SK-MEL-5 (cell line): ENCODE measurements around the gene DSG2. TPM values are rescaled to one million over a fixed set of nuclear protein-coding genes. Genes with fewer than 3 reads are reported as not detected.

Source experiments
- DNase-seq: peaks from one replicate; pipeline ENCODE4 v3.0.0-alpha.2; 2016; ENCODE audit warnings: low read depth, low spot score
- in situ Hi-C: cut with HindIII; loops from 2 replicates; pipeline ENCODE4 v1.10.0; 2016; ENCODE audit warnings: low sequenced_read_pairs, high pct_unique_total_duplicates, low pct_unique_long_range_greater_than_20kb
- polyA plus RNA-seq, 2 experiments: library from polyadenylated mRNA; depleted of rRNA; stranded (reverse); fragments of >200 nt; gene quantifications; 2 replicates each; pipeline ENCODE4 v1.2.3, GENCODE V29; 2015
- total RNA-seq: library from RNA; depleted of rRNA; stranded (reverse); fragments of >200 nt; shearing (Covaris generic); gene quantifications from 2 replicates; pipeline ENCODE4 v1.2.3, GENCODE V29; 2014; rRNA removed

DSG2 gene
- 42.4 and 46.0 TPM in 2 replicates for total RNA-seq
- polyA plus RNA-seq (2015; cell fraction: cytosol; rRNA removed), result 54.2 and 72.5 TPM in 2 replicates
- polyA plus RNA-seq (2015; cell fraction: nucleus; rRNA removed), result 11.5 and 11.8 TPM in 2 replicates

GRCh38 chr18:31497836-31498573 is at the start of gene DSG2:
Gene DSG2, plus strand, starts transcription at chr18:31498177. Its CDS starts 75 bp downstream, at chr18:31498252.
- DNase-seq, result peak; percentile 51
- in situ Hi-C loops, result no loop called here

- no peak for DNase-seq
- in situ Hi-C loops, result no loop called here
Observed at GRCh38 chr18:31450409-31450808, 47.6 kb upstream of the DSG2 start.

- in situ Hi-C loops, result no loop called here
Observed at GRCh38 chr18:31451625-31452024, 46.4 kb upstream of the DSG2 start.

GRCh38 chr18:31454066-31454708 is 43.8 kb upstream of the DSG2 start:
- DNase-seq, result peak; percentile 35
- in situ Hi-C loops, result no loop called here

More at GRCh38 chr18:31451625-31452024, 46.4 kb upstream of the DSG2 start:
- DNase-seq, result no peak

- no peak for DNase-seq
- in situ Hi-C loops, result no loop called here
Observed at GRCh38 chr18:31469629-31470028, 28.3 kb upstream of the DSG2 start.

DNA sequence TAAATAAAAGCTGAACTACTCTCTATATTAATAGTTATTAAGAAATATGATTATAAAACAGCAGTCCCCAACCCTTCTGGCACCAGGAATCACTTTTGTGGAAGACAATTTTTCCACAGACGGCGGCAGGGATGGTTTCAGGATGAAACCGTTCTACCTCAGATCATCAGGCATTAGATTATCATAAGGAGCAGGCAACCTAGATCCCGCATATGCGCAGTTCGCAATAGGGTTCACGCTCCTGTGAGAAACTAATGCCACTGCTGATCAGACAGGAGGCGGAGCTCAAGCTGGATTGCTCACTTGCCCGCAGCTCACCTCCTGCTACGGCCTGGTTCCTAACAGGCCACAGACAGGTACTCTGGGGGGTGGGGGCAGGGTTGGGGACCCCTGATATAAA is 19.3 kb upstream of the DSG2 start:
- no peak for DNase-seq
- in situ Hi-C loops, result no loop called here

DNA sequence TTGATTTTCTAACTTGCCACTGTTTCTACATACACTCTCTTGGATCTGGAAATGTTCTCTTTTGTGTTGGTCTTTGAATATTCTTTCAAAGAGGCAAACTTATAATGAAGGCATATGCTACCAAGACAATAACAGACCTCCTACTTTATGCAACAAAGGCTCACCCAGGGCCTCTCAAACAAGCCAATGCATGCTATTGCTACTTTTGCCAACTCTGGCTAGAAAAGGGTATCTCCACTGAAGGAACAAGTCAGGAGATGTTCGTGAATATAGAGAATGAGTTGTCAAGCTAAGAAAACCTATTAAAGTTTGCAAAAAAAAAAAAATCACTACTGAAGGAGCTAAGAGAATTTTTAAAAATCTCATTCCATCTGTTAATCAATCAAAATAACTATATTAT is 15.9 kb upstream of the DSG2 start:
- in situ Hi-C loops, result no loop called here
- DNase-seq, result no peak

- in situ Hi-C loops, result no loop called here
- no peak for DNase-seq
Observed at GRCh38 chr18:31483396-31483795, 14.6 kb upstream of the DSG2 start.

GRCh38 chr18:31484461-31484860 is 13.5 kb upstream of the DSG2 start:
- in situ Hi-C loops, result no loop called here
- DNase-seq, result no peak

DNA sequence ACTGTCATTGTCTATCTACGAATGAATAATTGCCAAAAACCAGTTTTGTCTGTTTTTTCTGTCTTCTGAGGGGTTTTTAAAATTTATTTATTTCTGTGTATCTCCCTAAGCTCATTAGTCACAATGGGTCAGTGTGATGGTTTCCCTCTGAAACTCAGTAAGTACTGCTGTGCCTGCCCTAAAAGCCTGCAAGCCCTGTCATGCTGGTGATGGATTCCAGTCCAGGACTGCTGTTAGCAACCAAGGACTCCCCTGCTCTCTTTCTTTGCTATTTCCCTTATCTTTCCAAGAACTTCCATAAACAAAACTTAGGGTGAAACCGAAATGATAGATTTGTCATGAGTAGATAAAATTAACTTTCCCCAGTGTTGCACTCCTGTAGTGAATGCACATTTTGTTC is 11.8 kb upstream of the DSG2 start:
- in situ Hi-C loops, result no loop called here
- DNase-seq, result no peak

DNA sequence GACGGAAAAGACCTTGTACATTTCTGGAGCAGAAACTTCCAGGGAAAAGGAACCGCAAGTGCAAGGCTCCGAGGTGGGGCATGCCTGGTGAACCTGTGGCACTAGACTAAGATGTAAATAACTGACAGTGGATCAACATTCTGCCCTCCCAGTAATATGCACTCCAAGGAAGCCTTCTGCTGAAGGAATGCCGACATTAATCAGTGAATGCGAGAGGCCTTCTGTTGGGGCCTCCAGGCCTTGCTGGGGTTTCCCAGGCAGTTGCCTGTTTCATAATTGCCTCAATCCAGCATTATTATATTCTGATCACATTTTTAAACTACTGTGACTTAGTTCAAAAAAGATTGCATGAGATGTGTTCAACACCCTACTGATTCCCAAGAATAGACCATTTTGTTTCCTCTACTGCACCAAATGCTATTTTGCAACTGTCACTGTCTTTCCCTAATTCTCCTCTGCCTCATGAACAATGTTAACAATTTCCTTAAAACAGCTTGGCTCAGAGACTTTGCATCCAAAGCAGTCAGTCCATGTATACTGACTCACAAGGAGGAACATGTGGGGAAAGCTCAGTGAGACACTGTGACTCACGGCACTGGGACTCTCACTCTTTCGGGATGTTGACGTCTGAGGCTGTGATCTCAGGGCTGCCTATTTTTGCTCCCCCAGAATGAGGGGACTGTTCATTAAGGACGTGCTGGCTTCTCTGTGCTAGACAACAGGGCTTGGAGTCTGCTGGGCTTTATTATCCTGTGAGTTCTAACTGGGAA is 10.5 kb upstream of the DSG2 start:
- DNase-seq, result no peak
- in situ Hi-C loops, result no loop called here

- in situ Hi-C loops, result no loop called here
- no peak for DNase-seq
Observed at GRCh38 chr18:31489311-31489710, 8.7 kb upstream of the DSG2 start.

- in situ Hi-C loops, result no loop called here
- DNase-seq, result no peak
Observed at GRCh38 chr18:31490387-31490786, 7.6 kb upstream of the DSG2 start.

- in situ Hi-C loops, result no loop called here
- no peak for DNase-seq
Observed at GRCh38 chr18:31490833-31491232, 7.1 kb upstream of the DSG2 start.

DNA sequence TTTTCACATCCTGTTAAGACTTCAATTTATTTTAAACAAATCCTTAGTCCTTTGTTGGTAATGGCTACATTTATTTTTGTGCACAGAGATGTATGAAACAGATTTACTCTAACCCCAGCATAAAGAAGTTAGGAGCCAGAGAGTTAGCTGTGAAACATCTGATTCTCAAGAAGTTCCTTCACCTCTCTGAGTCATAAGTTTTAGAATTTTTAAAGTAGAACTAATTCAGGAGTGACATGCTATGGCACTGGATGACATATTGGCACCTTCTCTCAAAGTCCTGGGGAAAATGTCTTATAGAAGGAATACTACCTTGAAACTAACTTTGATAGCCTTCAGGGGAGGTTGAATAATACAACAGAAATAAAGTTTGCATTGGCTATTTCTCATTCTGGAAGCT is 6.4 kb upstream of the DSG2 start:
- in situ Hi-C loops, result no loop called here
- no peak for DNase-seq

- in situ Hi-C loops, result no loop called here
Observed at GRCh38 chr18:31492671-31493070, 5.3 kb upstream of the DSG2 start.

GRCh38 chr18:31493171-31493570 is 4.8 kb upstream of the DSG2 start:
- in situ Hi-C loops, result no loop called here
- no peak for DNase-seq

More at GRCh38 chr18:31492671-31493070, 5.3 kb upstream of the DSG2 start:
- DNase-seq, result no peak

GRCh38 chr18:31493941-31494340 is 4.0 kb upstream of the DSG2 start:
- DNase-seq, result no peak
- in situ Hi-C loops, result no loop called here
